WTC11 (cell line): ENCODE results near the gene DOCK1. TPM values are rescaled to one million over a fixed set of nuclear protein-coding genes. Genes with fewer than 3 reads are reported as not detected.

Experiments used
- ATAC-seq: fragments of 200-7000 bp; cut with Tn5 transposase; 2 replicates; pipeline ENCODE4 v1.10.0; 2021; ENCODE audit warnings: mild to moderate bottlenecking, moderate library complexity
- CTCF ChIA-PET: fragments of 300-600 bp; sonication (Branson Sonifier 250); formaldehyde crosslinking; loops from one replicate; lab custom pipeline; 2021; ENCODE audit warnings: antibody characterized with exemption; lab: Charles Lee
- POLR2A ChIA-PET: fragments of 350-600 bp; sonication (Branson Sonifier 250); formaldehyde crosslinking; loops from one replicate; lab custom pipeline; 2021; ENCODE audit warnings: antibody characterized with exemption; lab: Charles Lee
- DNase-seq: peaks from one replicate; pipeline ENCODE4 v3.0.0; 2021; ENCODE audit warnings: low spot score
- H3K27ac Mint-ChIP-seq: 2 replicates; pipeline ENCODE4 v1.8.0; 2021; ENCODE audit warnings: mixed read lengths
- H3K27me3 Mint-ChIP-seq: 2 replicates; pipeline ENCODE4 v1.8.0; 2021; ENCODE audit warnings: low read depth, mild to moderate bottlenecking, moderate library complexity, mixed read lengths
- H3K36me3 Mint-ChIP-seq: 2 replicates; pipeline ENCODE4 v1.8.0; 2021; ENCODE audit warnings: mixed read lengths
- H3K4me1 Mint-ChIP-seq: 2 replicates; pipeline ENCODE4 v1.8.0; 2022; ENCODE audit warnings: mixed read lengths
- H3K4me3 Mint-ChIP-seq: 2 replicates; pipeline ENCODE4 v1.8.0; 2021; ENCODE audit warnings: mild to moderate bottlenecking, moderate library complexity, mixed read lengths
- H3K9me3 Mint-ChIP-seq: 2 replicates; pipeline ENCODE4 v1.8.0; 2021; ENCODE audit warnings: mixed read lengths
- CDX4 ChIP-seq: fragments of 250-450 bp; sonication (Bioruptor Pico); IDR thresholded peaks from 2 replicates; pipeline ENCODE4 v1.9.0; 2021; ENCODE audit warnings: moderate library complexity, mild to moderate bottlenecking, inconsistent platforms, borderline replicate concordance
- CTCF ChIP-seq: fragments of 200-600 bp; IDR thresholded peaks from 2 replicates; pipeline ENCODE4 v1.8.0; 2022; ENCODE audit warnings: antibody characterized with exemption
- EMX1 ChIP-seq: fragments of 250-450 bp; sonication (Bioruptor Pico); IDR thresholded peaks from 2 replicates; pipeline ENCODE4 v1.8.0; 2021; ENCODE audit warnings: mild to moderate bottlenecking
- ERG ChIP-seq: fragments of 250-450 bp; sonication (Bioruptor Pico); IDR thresholded peaks from 2 replicates; pipeline ENCODE4 v1.8.0; 2021; ENCODE audit warnings: mild to moderate bottlenecking
- FOXP1 ChIP-seq: sonication (generic); formaldehyde crosslinking; IDR thresholded peaks from 2 replicates; pipeline ENCODE4 v1.8.0; 2022; ENCODE audit warnings: missing genetic modification reagents, mild to moderate bottlenecking, moderate library complexity, borderline replicate concordance
- FOXP4 ChIP-seq: sonication (generic); formaldehyde crosslinking; IDR thresholded peaks from 2 replicates; pipeline ENCODE4 v1.8.0; 2022; ENCODE audit warnings: mild to moderate bottlenecking, missing genetic modification reagents
- JAZF1 ChIP-seq: fragments of 250-450 bp; sonication (Bioruptor Pico); IDR thresholded peaks from 2 replicates; pipeline ENCODE4 v1.9.0; 2021; ENCODE audit warnings: moderate library complexity, mild to moderate bottlenecking, inconsistent platforms
- MAX ChIP-seq: sonication (generic); formaldehyde crosslinking; IDR thresholded peaks from 2 replicates; pipeline ENCODE4 v1.8.0; 2022; ENCODE audit warnings: mild to moderate bottlenecking, missing genetic modification reagents
- MYBL2 ChIP-seq: sonication (generic); formaldehyde crosslinking; IDR thresholded peaks from 2 replicates; pipeline ENCODE4 v1.8.1; 2023; ENCODE audit warnings: mild to moderate bottlenecking, moderate library complexity, missing genetic modification reagents
- NFYB ChIP-seq: sonication (generic); formaldehyde crosslinking; conservative IDR thresholded peaks from 2 replicates; pipeline ENCODE4 v1.8.0; 2022; ENCODE audit warnings: low read depth, missing genetic modification reagents
- OVOL2 ChIP-seq: fragments of 250-450 bp; sonication (Bioruptor Pico); IDR thresholded peaks from 2 replicates; pipeline ENCODE4 v1.9.0; 2021; ENCODE audit warnings: mild to moderate bottlenecking, borderline replicate concordance
- PRDM15 ChIP-seq: sonication (generic); formaldehyde crosslinking; IDR thresholded peaks from 2 replicates; pipeline ENCODE4 v1.8.0; 2022; ENCODE audit warnings: missing genetic modification reagents
- PRRX2 ChIP-seq: fragments of 250-450 bp; sonication (Bioruptor Pico); IDR thresholded peaks from 2 replicates; pipeline ENCODE4 v1.8.0; 2021; ENCODE audit warnings: mild to moderate bottlenecking
- SP1 ChIP-seq: sonication (generic); formaldehyde crosslinking; conservative IDR thresholded peaks from 2 replicates; pipeline ENCODE4 v1.8.1; 2022; ENCODE audit warnings: missing genetic modification reagents
- USF2 ChIP-seq: sonication (generic); formaldehyde crosslinking; IDR thresholded peaks from 2 replicates; pipeline ENCODE4 v1.8.1; 2023; ENCODE audit warnings: mild to moderate bottlenecking, missing genetic modification reagents, moderate library complexity
- ZBTB21 ChIP-seq: sonication (generic); formaldehyde crosslinking; IDR thresholded peaks from 2 replicates; pipeline ENCODE4 v1.8.1; 2023; ENCODE audit warnings: mild to moderate bottlenecking, missing genetic modification reagents, borderline replicate concordance
- ZNF138 ChIP-seq: sonication (generic); formaldehyde crosslinking; conservative IDR thresholded peaks from 2 replicates; pipeline ENCODE4 v1.8.1; 2022; ENCODE audit warnings: mild to moderate bottlenecking, moderate library complexity, missing genetic modification reagents
- ZNF232 ChIP-seq: sonication (generic); formaldehyde crosslinking; IDR thresholded peaks from 2 replicates; pipeline ENCODE4 v1.8.0; 2022; ENCODE audit warnings: mild to moderate bottlenecking, missing genetic modification reagents
- ZNF281 ChIP-seq: sonication (generic); formaldehyde crosslinking; IDR thresholded peaks from 2 replicates; pipeline ENCODE4 v1.8.0; 2023; ENCODE audit warnings: mild to moderate bottlenecking, missing genetic modification reagents
- ZNF317 ChIP-seq: sonication (generic); formaldehyde crosslinking; IDR thresholded peaks from 2 replicates; pipeline ENCODE4 v1.8.1; 2023; ENCODE audit warnings: low read depth, mild to moderate bottlenecking, moderate library complexity, missing genetic modification reagents, borderline replicate concordance
- ZNF671 ChIP-seq: fragments of 250-450 bp; sonication (Bioruptor Pico); IDR thresholded peaks from 2 replicates; pipeline ENCODE4 v1.8.0; 2021; ENCODE audit warnings: mild to moderate bottlenecking
- total RNA-seq: library from RNA; stranded (reverse); gene quantifications from 3 replicates; pipeline ENCODE4 v1.2.3, GENCODE V29; 2021

The DOCK1 gene
- total RNA-seq, 1 experiment from 2014 or later = 52.1 TPM

- TF ChIP-seq ZNF281 (no peak), MAX (CRISPR knock-in tag) (no peak), ZNF317 (CRISPR knock-in tag) (no peak), USF2 (CRISPR knock-in tag) (no peak), SP1 (no peak), ZNF671 (CRISPR knock-in tag) (no peak), ZNF138 (CRISPR knock-in tag) (no peak), ZBTB21 (no peak)
- TF ChIP-seq, all 79 proteins: peak for 0
Measured at GRCh38 chr10:127463548-127463947, 558.3 kb downstream of the DOCK1 start (continued).

GRCh38 chr10:127464561-127464960, 559.3 kb downstream of the DOCK1 start:
- no peak overlapping the region for H3K27ac Mint-ChIP-seq
- H3K36me3 Mint-ChIP-seq = peaks cover 6% of the 10 kb centered on the region
- ChIA-PET CTCF (no interaction called here), POLR2A (no interaction called here)
- H3K27me3 Mint-ChIP-seq = no peaks in the 10 kb centered on the region; the same call in 1 of the 2 replicates
- ATAC-seq (no peak), DNase-seq (no peak)
- H3K4me3 Mint-ChIP-seq = no peak overlapping the region
- TF ChIP-seq CTCF (no peak), OVOL2 (CRISPR knock-in tag) (no peak)
- H3K4me1 Mint-ChIP-seq = no peaks in the 10 kb centered on the region
- peaks cover 14% of the 10 kb centered on the region for H3K9me3 Mint-ChIP-seq

GRCh38 chr10:127467811-127468210, 562.6 kb downstream of the DOCK1 start:
- TF ChIP-seq ZNF232 (CRISPR knock-in tag) (no peak), ZNF138 (CRISPR knock-in tag) (no peak), NFYB (CRISPR knock-in tag) (no peak), ERG (CRISPR knock-in tag) (no peak), MYBL2 (CRISPR knock-in tag) (no peak), OVOL2 (CRISPR knock-in tag) (no peak), PRRX2 (CRISPR knock-in tag) (no peak), EMX1 (CRISPR knock-in tag) (no peak), FOXP1 (CRISPR knock-in tag) (no peak), PRDM15 (CRISPR knock-in tag) (no peak), JAZF1 (CRISPR knock-in tag) (no peak), ZBTB21 (no peak), FOXP4 (CRISPR knock-in tag) (no peak), ZNF671 (CRISPR knock-in tag) (no peak), CDX4 (CRISPR knock-in tag) (no peak)
- ChIA-PET POLR2A (no interaction called here), CTCF (no interaction called here)
- no peak overlapping the region for H3K4me3 Mint-ChIP-seq
- H3K27me3 Mint-ChIP-seq = no peaks in the 10 kb centered on the region; the same call in 1 of the 2 replicates
- ATAC-seq (no peak), DNase-seq (no peak)
- H3K4me1 Mint-ChIP-seq = peaks cover 11% of the 10 kb centered on the region
- H3K36me3 Mint-ChIP-seq = no peaks in the 10 kb centered on the region
- no peak overlapping the region for H3K27ac Mint-ChIP-seq
- no peaks in the 10 kb centered on the region for H3K9me3 Mint-ChIP-seq
